Heart right ventricle (tissue), 16 donors: ENCODE results near the gene TRIM51. TPM values are rescaled to one million over a fixed set of nuclear protein-coding genes. Genes with fewer than 3 reads are reported as not detected.
A peak's percentile ranks its signal among the peaks of the same experiment; 100 is the strongest.
"Not testable (repeated sequence)": the region's sequence is repeated elsewhere in the genome, so short reads cannot be mapped to it uniquely, and the experiment has no call there.

Source experiments
- ATAC-seq, 8 donors: fragments of 200-7000 bp; cut with Tn5 transposase; one replicate each; pipeline ENCODE4 v1.9.1; 2020; ENCODE audit warnings: mild to moderate bottlenecking in 8 of 8, moderate library complexity in 8 of 8, moderate number of reproducible peaks in 1 of 8
- DNase-seq, 2 donors: peaks; one replicate each; pipeline ENCODE4 v3.0.0-alpha.2; 2020
- H3K27ac ChIP-seq, 10 donors: fragments of 200-600 bp; sonication (generic) in 2 of 10; one replicate each; pipeline versions ENCODE4 v1.5.0 to v1.8.0; 2020 to 2022; ENCODE audit warnings: mild to moderate bottlenecking in 3 of 10
- H3K27me3 ChIP-seq, 7 donors: fragments of 200-600 bp; one replicate each; pipeline ENCODE4 v1.8.0; 2021 to 2022; ENCODE audit warnings: mild to moderate bottlenecking in 2 of 7
- H3K36me3 ChIP-seq, 9 donors: fragments of 200-600 bp; sonication (generic) in 1 of 9; one replicate each; pipeline versions ENCODE4 v1.5.0 to v1.8.0; 2020 to 2022; ENCODE audit warnings: mild to moderate bottlenecking in 2 of 9
- H3K4me1 ChIP-seq, 9 donors: fragments of 200-600 bp; sonication (generic) in 1 of 9; one replicate each; pipeline versions ENCODE4 v1.5.0 to v1.8.0; 2020 to 2022; ENCODE audit warnings: mild to moderate bottlenecking in 4 of 9
- H3K4me3 ChIP-seq, 10 donors: fragments of 200-600 bp; sonication (generic) in 2 of 10; one replicate each; pipeline versions ENCODE4 v1.5.0 to v1.8.0; 2020 to 2022; ENCODE audit warnings: mild to moderate bottlenecking in 7 of 10, moderate library complexity in 2 of 10
- H3K9me3 ChIP-seq, 11 donors: fragments of 200-600 bp in 10 of 11; sonication (generic) in 2 of 11; one replicate each; pipeline versions ENCODE4 v1.5.0 to v1.8.0; 2013 to 2022; ENCODE audit warnings: mild to moderate bottlenecking in 2 of 11, control low read depth in 1 of 11, moderate library complexity in 1 of 11
- CTCF ChIP-seq, 9 donors: fragments of 200-600 bp; sonication (generic) in 2 of 9; IDR thresholded peaks; one replicate each; pipeline versions ENCODE4 v1.5.0 to v1.8.0; 2021 to 2022; ENCODE audit warnings: antibody characterized with exemption in 9 of 9, mild to moderate bottlenecking in 5 of 9, moderate library complexity in 1 of 9
- WGBS, 2 donors: extraction: QIAGEN DNeasy Blood & Tissue Kit; methylation state at CpG; one replicate each; pipeline ENCODE4 v1.1.7; 2013; ENCODE audit warnings: inconsistent platforms in 1 of 2; 5-methylcytosine and 5-hydroxymethylcytosine counted together
- intact Hi-C, 10 donors: fragments of 100-400 bp; cut with DNase I; formaldehyde crosslinking; loops; one replicate each; pipeline versions ENCODE4 v1.11.1 to v1.14.2; 2022
- polyA plus RNA-seq, 2 donors: library from polyadenylated mRNA; stranded (reverse); fragments of 200-250 nt; gene quantifications; one replicate each; pipeline ENCODE4 v1.2.3, GENCODE V29; 2013
- total RNA-seq, 10 donors: library from RNA; stranded (reverse); fragmentation: NEBNext Ultra II Directional in 3 of 10; extraction: Animal tissue kit (Norgen Biotek cat#: 25700) in 3 of 10; gene quantifications; one replicate each; pipeline versions ENCODE4 v1.2.1 to v1.2.4, GENCODE V29; 2021 to 2023
- donor health status: Arrhythmogenic right ventricular cardiomyopathy.
- donor health status: ischemic (EF 13 %, LVEDD 7.1; RV severe dilation, severe dysfunction).
- donor health status: healthy with polysubstance abuse.
- donor health status: DM: no; HTN: yes; CAD: no.
- donor health status: DM: no; HTN: no; CAD: no.
- donor health status: ischemic (EF 25% LVEDD 6.9; RV normal size, moderate dysfunction).
- donor health status: ischemic (EF 25% LVEDD 5.7; RV mildly dilated, moderate dysfunction).
- donor health status: healthy.
- donor health status: DM: yes; HTN: yes; CAD: no.
- donor health status: Ischemic cardiomyopathy.
- donor health status: ischemic (EF 35%, LVEDD 5.7; RV mildly dilated, moderate dysfunction).
- donor health status: nonischemic (EF 11% LVEDD 7.7; RV severe dilation, severe dysfunction).
- donor health status: DM: yes; HTN: yes; CAD: no.
- donor health status: PGD.
- donor health status: ischemic (EF 29% LVEDD 5.4; RV normal size, mild dysfunction).
- donor health status: nonischemic (EF 23%, LVEDD 6.1; RV moderate dilation, normal function).

TRIM51 gene
- total and polyA plus RNA-seq, 12 donors, result not detected

GRCh38 chr11:55854704-55855103, 28.4 kb upstream of the TRIM51 start:
- Histone ChIP-seq H3K4me3 (no peak overlapping the region), H3K36me3 (no peaks in the 10 kb centered on the region), H3K4me1 (no peaks in the 10 kb centered on the region), H3K9me3 (no peaks in the 10 kb centered on the region), H3K27ac (no peak overlapping the region), H3K27me3 (no peaks in the 10 kb centered on the region)
- no peak for TF ChIP-seq CTCF (IDR thresholded peaks at IDR 0.05)
- intact Hi-C loops, result no loop called here
- no peak for DNase-seq
- 6 to 16% methylated on average over 1 of the region's 1 CpG for WGBS, 2 donors
- no peak for ATAC-seq

DNA sequence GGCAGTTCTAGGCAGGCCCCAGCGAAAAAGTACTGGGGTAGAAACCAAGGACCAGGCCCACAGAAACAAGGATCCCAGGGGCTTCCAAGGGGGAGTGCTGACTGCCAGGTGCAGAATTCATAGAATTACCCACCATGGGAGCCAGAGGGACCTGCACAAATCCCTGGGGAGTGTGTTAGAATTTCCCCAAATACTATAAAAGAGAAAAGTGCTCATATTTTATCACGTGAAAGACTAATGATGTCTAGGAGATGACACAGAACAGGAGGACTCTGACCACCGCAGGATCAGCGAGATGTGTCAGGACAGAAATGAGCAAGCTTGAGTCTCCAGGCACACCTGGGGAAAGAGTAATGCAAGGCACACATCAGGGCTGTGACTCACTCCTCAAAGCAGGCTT, 15.7 kb upstream of the TRIM51 start:
- H3K4me3 ChIP-seq, ATAC-seq, H3K4me1 ChIP-seq, DNase-seq, H3K27me3 ChIP-seq, H3K27ac ChIP-seq, intact Hi-C loops, H3K9me3 ChIP-seq, H3K36me3 ChIP-seq: not testable (repeated sequence)
- WGBS, 2 donors, result 78 to 85% methylated on average over 4 of the region's 4 CpGs

DNA sequence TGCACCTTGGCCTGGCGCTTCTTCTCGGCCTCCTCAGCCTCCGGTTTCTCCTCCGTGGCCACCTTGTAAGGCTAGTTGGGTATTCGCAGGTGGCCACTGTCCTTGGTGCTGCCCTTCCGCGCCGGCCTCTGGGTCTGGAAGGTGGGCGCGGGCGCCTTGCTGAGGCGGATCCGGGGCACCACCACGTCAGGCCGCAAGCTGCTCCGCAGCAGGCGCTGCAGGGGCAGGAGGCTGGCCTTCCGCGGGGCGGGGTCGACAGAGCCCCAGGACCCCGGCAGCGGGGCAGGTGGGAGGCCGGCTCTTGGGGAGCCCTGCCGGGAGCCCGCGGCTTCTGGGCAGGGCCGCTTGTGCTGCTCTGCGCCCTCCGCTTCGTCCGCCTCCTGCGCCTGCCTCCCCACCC, 10.4 kb upstream of the TRIM51 start:
- ATAC-seq, H3K27ac ChIP-seq, H3K4me1 ChIP-seq, intact Hi-C loops, H3K9me3 ChIP-seq, H3K36me3 ChIP-seq, DNase-seq: not testable (repeated sequence)
- peak overlapping the region in 1 of 10 donors; percentile 1 for H3K4me3 ChIP-seq
- 8 to 17% methylated on average over 31 to 33 of the region's 33 CpGs for WGBS, 2 donors
- peaks cover 0 to 11% (median 0%) of the 10 kb centered on the region in 7 donors for H3K27me3 ChIP-seq

DNA sequence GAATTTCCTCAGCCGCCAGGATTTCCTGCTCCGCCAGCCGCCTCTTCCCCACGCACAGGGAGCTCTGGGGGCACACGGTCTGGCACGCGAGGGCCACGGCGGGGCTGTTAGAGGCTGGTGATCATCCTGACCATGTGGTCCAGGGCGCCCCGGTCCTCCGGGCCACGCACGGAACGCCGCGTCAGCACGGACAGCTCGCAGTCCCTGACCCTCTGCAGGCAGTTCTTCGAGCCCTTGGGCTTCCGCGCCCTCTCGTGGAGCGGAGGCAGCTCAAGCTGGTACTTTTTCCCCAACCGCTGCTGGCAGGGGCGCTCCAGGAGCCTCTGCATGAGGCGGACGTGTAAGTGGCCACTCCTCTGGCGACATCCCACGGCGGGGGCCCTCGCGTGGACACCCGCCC, 10.0 kb upstream of the TRIM51 start:
- H3K9me3 ChIP-seq, ATAC-seq, H3K4me1 ChIP-seq, DNase-seq, intact Hi-C loops, H3K36me3 ChIP-seq, H3K27ac ChIP-seq: not testable (repeated sequence)
- Histone ChIP-seq H3K4me3 (peak overlapping the region in 1 of 10 donors; percentile 1), H3K27me3 (peaks cover 0 to 11% (median 0%) of the 10 kb centered on the region in 7 donors)
- WGBS, 2 donors, result 14 to 21% methylated on average over 34 of the region's 34 CpGs

GRCh38 chr11:55884995-55885394, 1.9 kb downstream of the TRIM51 start:
- H3K36me3 ChIP-seq, H3K4me1 ChIP-seq, H3K27ac ChIP-seq, H3K27me3 ChIP-seq, DNase-seq, intact Hi-C loops, ATAC-seq, H3K9me3 ChIP-seq, H3K4me3 ChIP-seq: not testable (repeated sequence)
- 78 to 81% methylated on average over 4 of the region's 4 CpGs for WGBS, 2 donors

- H3K36me3 ChIP-seq, H3K9me3 ChIP-seq, ATAC-seq, H3K4me3 ChIP-seq, intact Hi-C loops, H3K4me1 ChIP-seq, H3K27ac ChIP-seq, H3K27me3 ChIP-seq, DNase-seq: not testable (repeated sequence)
- WGBS, 2 donors, result 81 to 83% methylated on average over 9 of the region's 9 CpGs
These were observed 2.4 kb downstream of the TRIM51 start for GRCh38 chr11:55885481-55885880.

DNA sequence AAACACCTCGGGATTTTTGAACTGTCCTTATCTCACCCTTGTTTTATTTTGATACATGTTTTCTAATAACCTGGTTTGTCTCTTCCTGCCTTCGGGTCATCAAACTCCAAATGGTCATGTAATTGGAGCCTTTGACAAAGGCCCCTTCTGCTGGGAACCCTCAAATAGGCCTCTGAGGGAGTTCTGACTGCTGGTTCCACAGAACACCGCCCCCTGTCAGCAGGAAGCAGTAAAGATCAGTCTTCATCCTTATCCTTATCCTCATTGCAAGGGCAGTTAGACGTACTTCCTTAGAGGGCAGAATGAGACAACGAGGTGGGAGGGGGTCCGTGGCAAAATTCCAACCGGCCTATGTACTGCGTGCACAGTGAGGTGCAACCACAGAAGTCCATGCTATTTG, 12.1 kb downstream of the TRIM51 start:
- no peak for TF ChIP-seq CTCF (IDR thresholded peaks at IDR 0.05)
- no peak for ATAC-seq
- intact Hi-C loops, result no loop called here

More for the DNA sequence above, 12.1 kb downstream of the TRIM51 start:
- H3K27me3 ChIP-seq, result no peaks in the 10 kb centered on the region
- no peak for DNase-seq
- no peak overlapping the region for H3K27ac ChIP-seq
- peaks cover 0 to 16% (median 0%) of the 10 kb centered on the region in 11 donors for H3K9me3 ChIP-seq
- no peak overlapping the region for H3K4me3 ChIP-seq
- no peaks in the 10 kb centered on the region for H3K4me1 ChIP-seq
- H3K36me3 ChIP-seq, result no peaks in the 10 kb centered on the region
- 53 to 54% methylated on average over 8 of the region's 8 CpGs for WGBS, 2 donors
